HepG2 (cell line): Measurements from ENCODE around the gene GSPT1. TPM values are rescaled to one million over a fixed set of nuclear protein-coding genes. Genes with fewer than 3 reads are reported as not detected.
A peak's percentile ranks its signal among the peaks of the same experiment; 100 is the strongest.

ENCODE experiments used
- ATAC-seq: fragments of 200-7000 bp; cut with Tn5 transposase; 3 replicates; pipeline ENCODE4 v1.9.1; 2020; ENCODE audit warnings: mild to moderate bottlenecking, moderate library complexity
- BruUV-seq: library from RNA; stranded (reverse); fragments of 400-500 nt; replicated peaks from 2 replicates; lab custom pipeline; 2021; lab: Mats Ljungman, UMichigan
- CTCF ChIA-PET: fragments of 300-600 bp; formaldehyde crosslinking; extraction: SDS; loops from one replicate; lab custom pipeline; 2021; ENCODE audit warnings: low total read pairs, inconsistent platforms, low intra/inter-chr PET ratio; lab: Yijun Ruan, JAX
- POLR2A ChIA-PET: fragments of 350-600 bp; sonication (Branson Sonifier 250); formaldehyde crosslinking; loops from one replicate; lab custom pipeline; 2020; ENCODE audit warnings: antibody characterized with exemption, inconsistent platforms; lab: Yijun Ruan, JAX
- DNase-seq: peaks from one replicate; pipeline ENCODE4 v3.0.0-alpha.2; 2015; ENCODE audit warnings: low spot score
- FAIRE-seq: peaks from 3 replicates; lab custom pipeline; 2011; peaks lifted over from hg19 to GRCh38; lab: Jason Lieb, UNC
- H2AFZ ChIP-seq: one replicate; pipeline ENCODE4 v1.6.1; 2011; ENCODE audit warnings: low read length, inconsistent platforms
- H3K27ac ChIP-seq: fragments of 300-600 bp; 3 replicates; pipeline ENCODE4 v1.8.0; 2011; ENCODE audit warnings: mixed run types, mild to moderate bottlenecking, mixed read lengths, low read length, inconsistent platforms; ENCODE audit not compliant: insufficient read depth; ENCODE audit errors: extremely low read length
- H3K27me3 ChIP-seq, 2 experiments: fragments of 200-600 bp in 1 of 2; 2 replicates in 1 of 2; 3 replicates in 1 of 2; pipeline versions ENCODE4 v1.6.0 to v1.8.0; 2011; ENCODE audit warnings: low read length in 2 of 2, mild to moderate bottlenecking in 2 of 2, moderate library complexity in 2 of 2, inconsistent platforms in 1 of 2; ENCODE audit not compliant: insufficient read depth in 2 of 2, control insufficient read depth in 1 of 2
- H3K36me3 ChIP-seq, 2 experiments: fragments of 200-600 bp in 1 of 2; replicated peaks in 1 of 2; 2 replicates in 1 of 2; 3 replicates in 1 of 2; pipeline versions ENCODE4 v1.5.1 to v1.8.0; 2011; ENCODE audit warnings: low read length in 2 of 2, inconsistent platforms in 1 of 2; ENCODE audit not compliant: insufficient read depth in 2 of 2, control insufficient read depth in 1 of 2
- H3K4me1 ChIP-seq: 2 replicates; pipeline ENCODE4 v1.5.1; 2012; ENCODE audit warnings: low read length, inconsistent platforms; ENCODE audit not compliant: insufficient read depth
- H3K4me2 ChIP-seq: 2 replicates; pipeline ENCODE4 v1.6.0; 2011; ENCODE audit warnings: low read depth, low read length, inconsistent platforms
- H3K4me3 ChIP-seq, 3 experiments: fragments of 200-600 bp in 1 of 3; sonication (generic), shearing (Covaris generic) in 1 of 3; replicated peaks in 1 of 3; 2 replicates each; pipeline ENCODE4 v1.5.1; 2011 to 2016; ENCODE audit warnings: low read length in 3 of 3, inconsistent platforms in 2 of 3, low read depth in 2 of 3, mild to moderate bottlenecking in 2 of 3, control low read depth in 1 of 3, mixed read lengths in 1 of 3; ENCODE audit not compliant: insufficient read depth in 1 of 3
- H3K79me2 ChIP-seq: one replicate; pipeline ENCODE4 v1.6.1; 2011; ENCODE audit warnings: low read length, inconsistent platforms; ENCODE audit not compliant: insufficient read depth
- H3K9ac ChIP-seq: 2 replicates; pipeline ENCODE4 v1.6.0; 2011; ENCODE audit warnings: mild to moderate bottlenecking, low read depth, low read length, inconsistent platforms; ENCODE audit not compliant: insufficient read depth
- H3K9me3 ChIP-seq: 2 replicates; pipeline ENCODE4 v1.5.1; 2012; ENCODE audit warnings: mild to moderate bottlenecking, low read length
- H4K20me1 ChIP-seq: 2 replicates; pipeline ENCODE4 v1.6.0; 2011; ENCODE audit warnings: inconsistent platforms, mild to moderate bottlenecking, low read length, moderate library complexity; ENCODE audit not compliant: insufficient read depth
- NR2F1 ChIP-seq, 2 experiments: fragments of 450-650 bp in 1 of 2; formaldehyde crosslinking in 1 of 2; IDR thresholded peaks; 2 replicates each; pipeline versions ENCODE4 v1.5.0 to v1.6.1; 2016 to 2020; ENCODE audit warnings: mild to moderate bottlenecking in 1 of 2, missing compliant biosample characterization in 1 of 2, missing genetic modification reagents in 1 of 2, moderate library complexity in 1 of 2
- SSRP1 ChIP-seq: IDR thresholded peaks from 2 replicates; pipeline ENCODE4 v1.6.1; 2016; ENCODE audit warnings: control low read depth
- ZFY ChIP-seq: sonication (generic); formaldehyde crosslinking; IDR thresholded peaks from 2 replicates; pipeline ENCODE4 v1.4.0; 2020; ENCODE audit warnings: missing genetic modification reagents
- ZNF101 ChIP-seq: sonication (generic); formaldehyde crosslinking; IDR thresholded peaks from 2 replicates; pipeline ENCODE4 v1.4.0; 2020; ENCODE audit warnings: mild to moderate bottlenecking, low read depth, missing genetic modification reagents, borderline replicate concordance
- WGBS: methylation state at CpG from one replicate; pipeline ENCODE4 v1.1.6; 2017; ENCODE audit warnings: low lambda C conversion rate; 5-methylcytosine and 5-hydroxymethylcytosine counted together
- in situ Hi-C: cut with HindIII; loops from 2 replicates; pipeline ENCODE4 v1.10.0; 2017; ENCODE audit warnings: low pct_unique_long_range_greater_than_20kb; ENCODE audit not compliant: extremely low pct_ligation_motif_present
- intact Hi-C: fragments of 100-400 bp; cut with micrococcal nuclease; formaldehyde crosslinking; loops from one replicate; pipeline ENCODE4 v1.10.0; 2022; ENCODE audit not compliant: unreplicated experiment
- polyA plus RNA-seq, 8 experiments: library from polyadenylated mRNA; depleted of rRNA in 3 of 8; stranded (reverse) in 7 of 8; unstranded in 1 of 8; fragments of >200 nt; fragmentation: Illumina TruSeq in 4 of 8; extraction: Trizol in 4 of 8; gene quantifications; 2 replicates each; pipeline versions ENCODE4 v1.2.1 to v1.2.3, GENCODE V29; 2011 to 2016; ENCODE audit warnings: low read depth in 4 of 8, missing spikeins in 1 of 8, mixed read lengths in 1 of 8; ENCODE audit not compliant: insufficient read depth in 1 of 8
- total RNA-seq, 5 experiments: library from RNA; depleted of rRNA; stranded (reverse); fragments of >200 nt; fragmentation: Illumina TruSeq; extraction: Trizol; gene quantifications; 2 replicates each; pipeline ENCODE4 v1.2.3, GENCODE V29; 2016; ENCODE audit warnings: low read depth in 1 of 5
- TF ChIP-seq, protein P1 (sequence below): sonication (generic); formaldehyde crosslinking; IDR thresholded peaks from 2 replicates; pipeline ENCODE4 v1.9.0; 2021; ENCODE audit warnings: mild to moderate bottlenecking, missing genetic modification reagents
- TF ChIP-seq, protein P2 (sequence below): sonication (generic); formaldehyde crosslinking; IDR thresholded peaks from 2 replicates; pipeline ENCODE4 v1.4.0; 2020; ENCODE audit warnings: missing genetic modification reagents, borderline replicate concordance
- TF ChIP-seq, protein P3 (sequence below): IDR thresholded peaks from 2 replicates; pipeline ENCODE4 v1.6.1; 2016

Gene GSPT1
- total and polyA plus RNA-seq, 2 of the 13 experiments (the other 11 are each of a cell fraction or from before 2014, with no cell fraction given) = 120 to 316 TPM

DNA sequence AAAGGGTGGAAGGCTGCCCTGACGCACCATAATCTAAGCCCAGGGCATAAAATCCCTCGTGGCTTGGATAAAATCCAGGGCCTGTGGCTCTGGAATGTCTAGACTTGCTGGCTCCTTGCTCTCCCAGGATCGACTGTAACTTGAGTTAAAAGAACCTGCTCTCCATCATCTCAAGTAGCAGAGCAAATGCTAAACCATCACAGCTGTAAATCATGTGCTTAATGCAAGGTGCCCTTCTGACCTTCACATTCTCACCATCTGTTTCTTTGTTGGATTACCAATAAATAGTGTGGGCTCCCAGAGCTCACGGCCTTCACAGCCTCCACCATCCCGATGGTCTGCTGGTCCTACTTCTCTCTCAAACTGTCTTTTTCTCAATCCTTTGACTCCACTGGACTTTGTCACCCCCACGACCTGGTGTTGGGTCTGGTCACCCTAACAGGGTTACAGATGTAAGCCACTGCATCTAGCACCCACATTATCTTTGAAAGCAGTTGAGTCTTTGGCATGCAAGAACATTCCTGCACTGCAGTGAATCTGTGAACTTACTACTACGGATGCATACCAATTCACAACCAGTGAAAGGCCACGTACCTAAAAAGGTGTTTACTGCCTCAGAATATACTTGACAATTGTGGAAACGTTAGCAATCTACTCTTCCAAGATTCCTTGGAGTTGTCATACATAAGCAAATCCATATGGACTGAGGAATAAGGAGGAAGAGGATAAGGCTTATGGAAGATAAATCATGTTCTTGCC, 79.7 kb downstream of the GSPT1 start:
- Histone ChIP-seq H3K4me1 (peaks cover 28% of the 10 kb centered on the region), H3K79me2 (no peaks in the 10 kb centered on the region), H3K36me3 (peaks cover 36 to 50% of the 10 kb centered on the region in 2 experiments), H3K4me3 (no peak overlapping the region), H3K4me2 (no peak overlapping the region), H3K9ac (no peak overlapping the region), H3K9me3 (no peaks in the 10 kb centered on the region), H2AFZ (no peak overlapping the region), H4K20me1 (no peaks in the 10 kb centered on the region), H3K27ac (no peak overlapping the region), H3K27me3 (no peaks in the 10 kb centered on the region)
- BruUV-seq = no TSS peak
- CTCF ChIA-PET = no interaction called here
- in situ Hi-C loops (no loop called here), intact Hi-C loops (no loop called here)
- DNase-seq (no peak), FAIRE-seq (no peak), ATAC-seq (peak; percentile 2; the same call in 2 of the 3 replicates)
- POLR2A ChIA-PET = interaction anchor here (0.9 to 7.3 kb wide), 5 partner anchors 11 to 93 kb away, joined by 3 to 72 read pairs (median 7); partner anchors contain the start of genes RSL1D1, TXNDC11 and ZC3H7A
- WGBS = 64% methylated on average over 9 of the region's 9 CpGs
- TF ChIP-seq, protein P1, sequence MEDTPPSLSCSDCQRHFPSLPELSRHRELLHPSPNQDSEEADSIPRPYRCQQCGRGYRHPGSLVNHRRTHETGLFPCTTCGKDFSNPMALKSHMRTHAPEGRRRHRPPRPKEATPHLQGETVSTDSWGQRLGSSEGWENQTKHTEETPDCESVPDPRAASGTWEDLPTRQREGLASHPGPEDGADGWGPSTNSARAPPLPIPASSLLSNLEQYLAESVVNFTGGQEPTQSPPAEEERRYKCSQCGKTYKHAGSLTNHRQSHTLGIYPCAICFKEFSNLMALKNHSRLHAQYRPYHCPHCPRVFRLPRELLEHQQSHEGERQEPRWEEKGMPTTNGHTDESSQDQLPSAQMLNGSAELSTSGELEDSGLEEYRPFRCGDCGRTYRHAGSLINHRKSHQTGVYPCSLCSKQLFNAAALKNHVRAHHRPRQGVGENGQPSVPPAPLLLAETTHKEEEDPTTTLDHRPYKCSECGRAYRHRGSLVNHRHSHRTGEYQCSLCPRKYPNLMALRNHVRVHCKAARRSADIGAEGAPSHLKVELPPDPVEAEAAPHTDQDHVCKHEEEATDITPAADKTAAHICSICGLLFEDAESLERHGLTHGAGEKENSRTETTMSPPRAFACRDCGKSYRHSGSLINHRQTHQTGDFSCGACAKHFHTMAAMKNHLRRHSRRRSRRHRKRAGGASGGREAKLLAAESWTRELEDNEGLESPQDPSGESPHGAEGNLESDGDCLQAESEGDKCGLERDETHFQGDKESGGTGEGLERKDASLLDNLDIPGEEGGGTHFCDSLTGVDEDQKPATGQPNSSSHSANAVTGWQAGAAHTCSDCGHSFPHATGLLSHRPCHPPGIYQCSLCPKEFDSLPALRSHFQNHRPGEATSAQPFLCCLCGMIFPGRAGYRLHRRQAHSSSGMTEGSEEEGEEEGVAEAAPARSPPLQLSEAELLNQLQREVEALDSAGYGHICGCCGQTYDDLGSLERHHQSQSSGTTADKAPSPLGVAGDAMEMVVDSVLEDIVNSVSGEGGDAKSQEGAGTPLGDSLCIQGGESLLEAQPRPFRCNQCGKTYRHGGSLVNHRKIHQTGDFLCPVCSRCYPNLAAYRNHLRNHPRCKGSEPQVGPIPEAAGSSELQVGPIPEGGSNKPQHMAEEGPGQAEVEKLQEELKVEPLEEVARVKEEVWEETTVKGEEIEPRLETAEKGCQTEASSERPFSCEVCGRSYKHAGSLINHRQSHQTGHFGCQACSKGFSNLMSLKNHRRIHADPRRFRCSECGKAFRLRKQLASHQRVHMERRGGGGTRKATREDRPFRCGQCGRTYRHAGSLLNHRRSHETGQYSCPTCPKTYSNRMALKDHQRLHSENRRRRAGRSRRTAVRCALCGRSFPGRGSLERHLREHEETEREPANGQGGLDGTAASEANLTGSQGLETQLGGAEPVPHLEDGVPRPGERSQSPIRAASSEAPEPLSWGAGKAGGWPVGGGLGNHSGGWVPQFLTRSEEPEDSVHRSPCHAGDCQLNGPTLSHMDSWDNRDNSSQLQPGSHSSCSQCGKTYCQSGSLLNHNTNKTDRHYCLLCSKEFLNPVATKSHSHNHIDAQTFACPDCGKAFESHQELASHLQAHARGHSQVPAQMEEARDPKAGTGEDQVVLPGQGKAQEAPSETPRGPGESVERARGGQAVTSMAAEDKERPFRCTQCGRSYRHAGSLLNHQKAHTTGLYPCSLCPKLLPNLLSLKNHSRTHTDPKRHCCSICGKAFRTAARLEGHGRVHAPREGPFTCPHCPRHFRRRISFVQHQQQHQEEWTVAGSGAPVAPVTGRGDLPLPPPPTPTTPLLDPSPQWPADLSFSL = no peak
- TF ChIP-seq NR2F1 (CRISPR knock-in tag; IDR thresholded peaks at IDR 0.05) = 0 out of 4 replicates have a peak, but pooled peaks of 1 of the 2 experiments have one; percentile 27
- TF ChIP-seq ZNF101 (CRISPR knock-in tag) = no peak
- peak; percentile 64; the same call in 1 of the 2 replicates for TF ChIP-seq SSRP1 (CRISPR knock-in tag)
- TF ChIP-seq, protein P2, sequence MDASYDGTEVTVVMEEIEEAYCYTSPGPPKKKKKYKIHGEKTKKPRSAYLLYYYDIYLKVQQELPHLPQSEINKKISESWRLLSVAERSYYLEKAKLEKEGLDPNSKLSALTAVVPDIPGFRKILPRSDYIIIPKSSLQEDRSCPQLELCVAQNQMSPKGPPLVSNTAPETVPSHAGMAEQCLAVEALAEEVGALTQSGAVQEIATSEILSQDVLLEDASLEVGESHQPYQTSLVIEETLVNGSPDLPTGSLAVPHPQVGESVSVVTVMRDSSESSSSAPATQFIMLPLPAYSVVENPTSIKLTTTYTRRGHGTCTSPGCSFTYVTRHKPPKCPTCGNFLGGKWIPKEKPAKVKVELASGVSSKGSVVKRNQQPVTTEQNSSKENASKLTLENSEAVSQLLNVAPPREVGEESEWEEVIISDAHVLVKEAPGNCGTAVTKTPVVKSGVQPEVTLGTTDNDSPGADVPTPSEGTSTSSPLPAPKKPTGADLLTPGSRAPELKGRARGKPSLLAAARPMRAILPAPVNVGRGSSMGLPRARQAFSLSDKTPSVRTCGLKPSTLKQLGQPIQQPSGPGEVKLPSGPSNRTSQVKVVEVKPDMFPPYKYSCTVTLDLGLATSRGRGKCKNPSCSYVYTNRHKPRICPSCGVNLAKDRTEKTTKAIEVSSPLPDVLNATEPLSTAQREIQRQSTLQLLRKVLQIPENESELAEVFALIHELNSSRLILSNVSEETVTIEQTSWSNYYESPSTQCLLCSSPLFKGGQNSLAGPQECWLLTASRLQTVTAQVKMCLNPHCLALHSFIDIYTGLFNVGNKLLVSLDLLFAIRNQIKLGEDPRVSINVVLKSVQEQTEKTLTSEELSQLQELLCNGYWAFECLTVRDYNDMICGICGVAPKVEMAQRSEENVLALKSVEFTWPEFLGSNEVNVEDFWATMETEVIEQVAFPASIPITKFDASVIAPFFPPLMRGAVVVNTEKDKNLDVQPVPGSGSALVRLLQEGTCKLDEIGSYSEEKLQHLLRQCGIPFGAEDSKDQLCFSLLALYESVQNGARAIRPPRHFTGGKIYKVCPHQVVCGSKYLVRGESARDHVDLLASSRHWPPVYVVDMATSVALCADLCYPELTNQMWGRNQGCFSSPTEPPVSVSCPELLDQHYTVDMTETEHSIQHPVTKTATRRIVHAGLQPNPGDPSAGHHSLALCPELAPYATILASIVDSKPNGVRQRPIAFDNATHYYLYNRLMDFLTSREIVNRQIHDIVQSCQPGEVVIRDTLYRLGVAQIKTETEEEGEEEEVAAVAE = peak; percentile 52; the same call in 1 of the 2 replicates
- TF ChIP-seq, protein P3, sequence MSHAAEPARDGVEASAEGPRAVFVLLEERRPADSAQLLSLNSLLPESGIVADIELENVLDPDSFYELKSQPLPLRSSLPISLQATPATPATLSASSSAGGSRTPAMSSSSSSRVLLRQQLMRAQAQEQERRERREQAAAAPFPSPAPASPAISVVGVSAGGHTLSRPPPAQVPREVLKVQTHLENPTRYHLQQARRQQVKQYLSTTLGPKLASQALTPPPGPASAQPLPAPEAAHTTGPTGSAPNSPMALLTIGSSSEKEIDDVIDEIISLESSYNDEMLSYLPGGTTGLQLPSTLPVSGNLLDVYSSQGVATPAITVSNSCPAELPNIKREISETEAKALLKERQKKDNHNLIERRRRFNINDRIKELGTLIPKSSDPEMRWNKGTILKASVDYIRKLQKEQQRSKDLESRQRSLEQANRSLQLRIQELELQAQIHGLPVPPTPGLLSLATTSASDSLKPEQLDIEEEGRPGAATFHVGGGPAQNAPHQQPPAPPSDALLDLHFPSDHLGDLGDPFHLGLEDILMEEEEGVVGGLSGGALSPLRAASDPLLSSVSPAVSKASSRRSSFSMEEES (CRISPR knock-in tag) = no peak
- peak; percentile 10; the same call in 1 of the 2 replicates for TF ChIP-seq ZFY (CRISPR knock-in tag)
